ENCODE measurements around the gene LCN15. TPM values are rescaled to one million over a fixed set of nuclear protein-coding genes. Genes with fewer than 3 reads are reported as not detected.

Gene LCN15
- total RNA-seq, 1 experiment from 2014 or later = not detected

DNA sequence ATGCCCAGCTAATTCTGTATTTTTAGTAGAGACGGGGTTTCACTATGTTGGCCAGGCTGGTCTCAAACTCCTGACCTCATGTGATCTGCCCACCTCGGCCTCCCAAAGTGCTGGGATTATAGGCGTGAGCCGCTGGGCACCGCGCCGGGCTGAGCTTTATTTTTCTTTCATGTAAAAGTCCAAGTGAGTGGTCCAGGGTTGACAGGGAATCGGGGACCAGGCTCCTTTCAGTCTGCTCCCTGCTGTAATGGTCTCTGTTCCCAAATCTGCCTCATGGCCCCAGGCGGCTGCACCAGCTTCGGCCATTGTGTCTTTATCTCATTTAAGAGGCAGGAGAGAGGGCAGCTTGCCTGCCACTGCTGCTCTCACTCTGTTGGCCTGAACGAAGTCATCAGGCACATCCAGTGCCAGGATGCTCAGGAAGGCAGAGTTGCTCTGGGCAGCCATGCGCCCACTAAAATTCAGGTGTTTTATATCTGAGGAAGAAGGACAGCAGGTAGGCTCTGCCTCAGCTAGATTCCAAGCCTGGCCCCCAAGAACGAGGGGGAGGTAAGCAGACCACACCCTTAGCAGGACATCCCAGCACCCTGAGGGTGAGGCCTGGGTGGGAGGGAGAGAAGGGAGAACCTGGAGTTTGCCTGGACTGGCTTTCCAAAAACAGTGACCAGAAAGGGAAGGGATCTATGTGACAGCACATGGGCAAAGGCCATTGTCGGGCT, 30.1 kb upstream of the LCN15 start:
- Mint-ChIP-seq H3K4me3 (no peak overlapping the region), H3K4me1 (peaks cover 17 to 27% of the 10 kb centered on the region in 2 experiments), H3K27ac (peak overlapping the region in 1 of 3 experiments; percentile 51; a peak in 1 of 7 replicates), H3K9me3 (no peaks in the 10 kb centered on the region), H3K27me3 (ENCODE audit: low read depth) (peaks cover 34% of the 10 kb centered on the region), H3K36me3 (ENCODE audit: insufficient read depth in 1 of 3, low read depth in 3 of 3) (peaks cover 0 to 8% (median 1%) of the 10 kb centered on the region in 3 experiments; a peak in 3 of 7 replicates)
- no peak overlapping the region for H2BK12ac ChIP-seq (ENCODE audit: insufficient read length, low read depth, low read length)
- TF ChIP-seq, protein P1, sequence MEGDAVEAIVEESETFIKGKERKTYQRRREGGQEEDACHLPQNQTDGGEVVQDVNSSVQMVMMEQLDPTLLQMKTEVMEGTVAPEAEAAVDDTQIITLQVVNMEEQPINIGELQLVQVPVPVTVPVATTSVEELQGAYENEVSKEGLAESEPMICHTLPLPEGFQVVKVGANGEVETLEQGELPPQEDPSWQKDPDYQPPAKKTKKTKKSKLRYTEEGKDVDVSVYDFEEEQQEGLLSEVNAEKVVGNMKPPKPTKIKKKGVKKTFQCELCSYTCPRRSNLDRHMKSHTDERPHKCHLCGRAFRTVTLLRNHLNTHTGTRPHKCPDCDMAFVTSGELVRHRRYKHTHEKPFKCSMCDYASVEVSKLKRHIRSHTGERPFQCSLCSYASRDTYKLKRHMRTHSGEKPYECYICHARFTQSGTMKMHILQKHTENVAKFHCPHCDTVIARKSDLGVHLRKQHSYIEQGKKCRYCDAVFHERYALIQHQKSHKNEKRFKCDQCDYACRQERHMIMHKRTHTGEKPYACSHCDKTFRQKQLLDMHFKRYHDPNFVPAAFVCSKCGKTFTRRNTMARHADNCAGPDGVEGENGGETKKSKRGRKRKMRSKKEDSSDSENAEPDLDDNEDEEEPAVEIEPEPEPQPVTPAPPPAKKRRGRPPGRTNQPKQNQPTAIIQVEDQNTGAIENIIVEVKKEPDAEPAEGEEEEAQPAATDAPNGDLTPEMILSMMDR (conservative IDR thresholded peaks at IDR 0.05) = no peak
- no peak overlapping the region for H2AK5ac ChIP-seq (ENCODE audit: insufficient read length, low read length)
- no peak overlapping the region for H3K18ac ChIP-seq (ENCODE audit: insufficient read length, low read depth, low read length)
- no peak overlapping the region for H2BK5ac ChIP-seq (ENCODE audit: insufficient read length, low read length)
- no CpG with 5 or more reads among the region's 14 CpGs for WGBS (ENCODE audit: extremely low coverage, insufficient read length, low lambda C conversion rate)
- no peaks in the 10 kb centered on the region; the same call in 1 of the 2 replicates for H3K27me3 ChIP-seq (ENCODE audit: insufficient read depth, low read length)
- H3K9ac ChIP-seq (ENCODE audit: extremely low read depth, insufficient read length, low read length) = no peak overlapping the region
- H4K20me1 ChIP-seq (ENCODE audit: control insufficient read depth, insufficient read depth, insufficient read length) = no peaks in the 10 kb centered on the region
- H3K23ac ChIP-seq (ENCODE audit: insufficient read length, low read depth, low read length) = no peak overlapping the region
- H3K56ac ChIP-seq (ENCODE audit: insufficient read length, low read depth, low read length) = no peak overlapping the region
- H2BK20ac ChIP-seq (ENCODE audit: low read depth, low read length, poor library complexity, severe bottlenecking) = no peak overlapping the region
- H2AFZ ChIP-seq (ENCODE audit: low read length) = no peak overlapping the region
- H4K5ac ChIP-seq (ENCODE audit: insufficient read length, low read depth, low read length) = no peak overlapping the region
- no peak overlapping the region for H3K27ac ChIP-seq (ENCODE audit: insufficient read length, low read depth, low read length)
- DNase-seq = no peak
- H4K91ac ChIP-seq (ENCODE audit: insufficient read length, low read depth, low read length) = no peak overlapping the region
- H3K79me2 ChIP-seq (ENCODE audit: insufficient read depth, low read length) = no peaks in the 10 kb centered on the region
- no peaks in the 10 kb centered on the region for H3K9me3 ChIP-seq (ENCODE audit: control insufficient read depth, low read depth, low read length)
- no peak overlapping the region for H2BK15ac ChIP-seq (ENCODE audit: low read depth, low read length)
- H3K4me2 ChIP-seq (ENCODE audit: insufficient read depth, insufficient read length, low read length) = no peak overlapping the region
- H3K4me1 ChIP-seq (ENCODE audit: insufficient read depth, low read length) = no peaks in the 10 kb centered on the region
- H3K23me2 ChIP-seq (ENCODE audit: insufficient read length, low read depth, low read length, poor library complexity, severe bottlenecking) = peaks cover 4% of the 10 kb centered on the region
- no peak overlapping the region for H2BK120ac ChIP-seq (ENCODE audit: low read depth, low read length, poor library complexity, severe bottlenecking)
- H3T11ph ChIP-seq (ENCODE audit: low read length) = no peak overlapping the region
- no peak overlapping the region for H4K8ac ChIP-seq (replicated peaks; ENCODE audit: insufficient read length, low read depth, low read length)
- no peak overlapping the region for H3K14ac ChIP-seq (ENCODE audit: insufficient read depth, low read length)
- H3K79me1 ChIP-seq (ENCODE audit: insufficient read depth, low read depth, low read length, poor library complexity, severe bottlenecking) = no peaks in the 10 kb centered on the region
- no peak overlapping the region for H3K4ac ChIP-seq (ENCODE audit: low read depth, low read length)
